Vagina (tissue), 2 donors: Measurements from ENCODE around the gene PAPPA.

ENCODE experiments used
- POLR2A ChIP-seq, 2 donors: fragments of 450-650 bp; IDR thresholded peaks; one replicate each; pipeline ENCODE4 v1.6.1; 2017; ENCODE audit warnings: antibody characterized with exemption in 2 of 2, mild to moderate bottlenecking in 2 of 2, moderate library complexity in 2 of 2
- TF ChIP-seq, protein P1 (sequence below), 3 experiments: fragments of 450-650 bp in 2 of 3; fragments of 200-600 bp in 1 of 3; sonication (generic) in 1 of 3; IDR thresholded peaks; one replicate each; pipeline ENCODE4 v1.5.1; 2017 to 2019; ENCODE audit warnings: antibody characterized with exemption in 3 of 3, mild to moderate bottlenecking in 2 of 3, moderate library complexity in 2 of 3

DNA sequence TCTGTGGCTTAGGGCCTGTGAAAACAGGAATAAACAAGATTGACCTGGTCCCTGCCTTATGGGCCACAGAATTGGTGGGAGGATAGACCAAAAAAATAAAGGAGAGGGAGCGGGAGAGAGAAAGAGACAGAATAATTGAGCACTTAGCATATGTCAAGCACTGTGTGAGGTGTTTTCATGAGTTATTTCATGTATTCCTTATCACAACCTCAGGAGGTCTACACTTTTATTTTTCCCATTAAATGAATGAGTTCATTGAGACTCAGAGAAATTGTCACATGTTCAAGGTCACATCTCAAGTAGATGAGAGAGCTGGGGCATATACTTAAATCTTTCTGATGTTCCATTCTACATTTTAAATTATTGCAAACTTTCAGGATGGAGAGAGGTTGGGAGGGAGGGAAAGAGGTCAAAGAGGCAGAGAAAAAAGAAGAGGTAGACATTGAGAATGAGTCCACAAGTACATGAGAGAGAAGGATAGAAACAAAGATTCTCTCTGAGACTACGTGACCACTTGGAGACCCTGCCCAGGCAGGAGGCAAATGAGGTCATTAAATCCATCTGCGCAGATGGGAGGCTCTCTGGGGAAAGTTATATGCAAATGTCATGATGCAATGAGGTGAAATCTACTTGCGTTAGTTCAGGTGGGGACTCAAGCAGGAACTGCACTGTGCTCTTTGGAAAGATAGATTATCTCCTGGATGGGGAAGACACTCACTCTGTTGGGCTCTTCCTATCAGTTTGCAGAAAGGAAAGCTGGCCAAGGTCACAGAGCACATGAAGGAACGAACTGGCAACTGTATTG is 241.5 kb downstream of the PAPPA start:
- TF ChIP-seq, protein P1, sequence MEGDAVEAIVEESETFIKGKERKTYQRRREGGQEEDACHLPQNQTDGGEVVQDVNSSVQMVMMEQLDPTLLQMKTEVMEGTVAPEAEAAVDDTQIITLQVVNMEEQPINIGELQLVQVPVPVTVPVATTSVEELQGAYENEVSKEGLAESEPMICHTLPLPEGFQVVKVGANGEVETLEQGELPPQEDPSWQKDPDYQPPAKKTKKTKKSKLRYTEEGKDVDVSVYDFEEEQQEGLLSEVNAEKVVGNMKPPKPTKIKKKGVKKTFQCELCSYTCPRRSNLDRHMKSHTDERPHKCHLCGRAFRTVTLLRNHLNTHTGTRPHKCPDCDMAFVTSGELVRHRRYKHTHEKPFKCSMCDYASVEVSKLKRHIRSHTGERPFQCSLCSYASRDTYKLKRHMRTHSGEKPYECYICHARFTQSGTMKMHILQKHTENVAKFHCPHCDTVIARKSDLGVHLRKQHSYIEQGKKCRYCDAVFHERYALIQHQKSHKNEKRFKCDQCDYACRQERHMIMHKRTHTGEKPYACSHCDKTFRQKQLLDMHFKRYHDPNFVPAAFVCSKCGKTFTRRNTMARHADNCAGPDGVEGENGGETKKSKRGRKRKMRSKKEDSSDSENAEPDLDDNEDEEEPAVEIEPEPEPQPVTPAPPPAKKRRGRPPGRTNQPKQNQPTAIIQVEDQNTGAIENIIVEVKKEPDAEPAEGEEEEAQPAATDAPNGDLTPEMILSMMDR (IDR thresholded peaks at IDR 0.05) = no peak
- TF ChIP-seq POLR2A (IDR thresholded peaks at IDR 0.05) = no peak
